ENCODE measurements around the gene KCTD8.

DNA sequence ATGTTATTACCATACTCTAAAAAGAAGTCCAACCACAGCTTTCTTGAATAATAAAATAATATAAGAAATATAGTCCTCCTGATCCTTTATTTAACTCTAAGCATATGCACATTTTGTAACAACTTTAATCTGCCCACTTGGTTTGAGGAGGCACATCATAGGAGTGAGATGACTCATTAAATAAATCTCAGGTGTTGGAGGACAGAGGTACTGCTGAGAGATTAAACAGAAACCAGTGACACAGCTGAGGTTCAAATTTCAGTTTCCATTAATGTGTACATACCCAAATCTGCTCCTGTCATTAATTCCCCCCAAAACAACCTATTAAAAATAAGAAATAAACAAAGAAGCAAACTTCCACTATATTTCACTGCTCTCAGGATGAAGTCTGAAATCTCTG, 211.0 kb downstream of the KCTD8 start:
- TF ChIP-seq, protein P1, sequence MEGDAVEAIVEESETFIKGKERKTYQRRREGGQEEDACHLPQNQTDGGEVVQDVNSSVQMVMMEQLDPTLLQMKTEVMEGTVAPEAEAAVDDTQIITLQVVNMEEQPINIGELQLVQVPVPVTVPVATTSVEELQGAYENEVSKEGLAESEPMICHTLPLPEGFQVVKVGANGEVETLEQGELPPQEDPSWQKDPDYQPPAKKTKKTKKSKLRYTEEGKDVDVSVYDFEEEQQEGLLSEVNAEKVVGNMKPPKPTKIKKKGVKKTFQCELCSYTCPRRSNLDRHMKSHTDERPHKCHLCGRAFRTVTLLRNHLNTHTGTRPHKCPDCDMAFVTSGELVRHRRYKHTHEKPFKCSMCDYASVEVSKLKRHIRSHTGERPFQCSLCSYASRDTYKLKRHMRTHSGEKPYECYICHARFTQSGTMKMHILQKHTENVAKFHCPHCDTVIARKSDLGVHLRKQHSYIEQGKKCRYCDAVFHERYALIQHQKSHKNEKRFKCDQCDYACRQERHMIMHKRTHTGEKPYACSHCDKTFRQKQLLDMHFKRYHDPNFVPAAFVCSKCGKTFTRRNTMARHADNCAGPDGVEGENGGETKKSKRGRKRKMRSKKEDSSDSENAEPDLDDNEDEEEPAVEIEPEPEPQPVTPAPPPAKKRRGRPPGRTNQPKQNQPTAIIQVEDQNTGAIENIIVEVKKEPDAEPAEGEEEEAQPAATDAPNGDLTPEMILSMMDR (IDR thresholded peaks at IDR 0.05) = no peak
- TF ChIP-seq EP300 (IDR thresholded peaks at IDR 0.05) (no peak), POLR2A (IDR thresholded peaks at IDR 0.05) (no peak)

Measured in tibial nerve (tissue), 4 donors.